ENCODE data around the gene AGER.
A peak's percentile ranks its signal among the peaks of the same experiment; 100 is the strongest.

Gene AGER

GRCh38 chr6:32148289-32149091, 35.6 kb downstream of the AGER start:
- peak; percentile 44 for DNase-seq (ENCODE audit: low read depth)

- no peak for DNase-seq (ENCODE audit: low read depth)
Observed at GRCh38 chr6:32147401-32148132, 36.5 kb downstream of the AGER start.

GRCh38 chr6:32146687-32147086, 37.4 kb downstream of the AGER start:
- no peak for DNase-seq (ENCODE audit: low read depth)

GRCh38 chr6:32146287-32146686, 37.8 kb downstream of the AGER start:
- DNase-seq (ENCODE audit: low read depth) = peak; percentile 28

GRCh38 chr6:32144238-32144637, 39.8 kb downstream of the AGER start:
- peak; percentile 39 for DNase-seq (ENCODE audit: low read depth)

- DNase-seq (ENCODE audit: low read depth) = peak; percentile 16
Observed at GRCh38 chr6:32140420-32141046, 43.5 kb downstream of the AGER start.

- DNase-seq (ENCODE audit: low read depth) = no peak
Observed at GRCh38 chr6:32139590-32139989, 44.5 kb downstream of the AGER start.

- no peak for DNase-seq (ENCODE audit: low read depth)
Observed at GRCh38 chr6:32137454-32137853, 46.6 kb downstream of the AGER start.

GRCh38 chr6:32133786-32134185, 50.3 kb downstream of the AGER start:
- peak; percentile 48 for DNase-seq (ENCODE audit: low read depth)

GRCh38 chr6:32132110-32132509, 51.9 kb downstream of the AGER start:
- DNase-seq (ENCODE audit: low read depth) = no peak

- DNase-seq (ENCODE audit: low read depth) = no peak
Observed at GRCh38 chr6:32131439-32131948, 52.6 kb downstream of the AGER start.

Measured in amniotic epithelial cell (primary cell).